NCI-H524 treated with DMSO at 0.1 percent for 48 hours (cell line): ENCODE data around the gene VAC14.
"Not testable (repeated sequence)": the region's sequence is repeated elsewhere in the genome, so short reads cannot be mapped to it uniquely, and the experiment has no call there.

Experiments
- DNase-seq: peaks from one replicate; lab custom pipeline; 2025; lab: John Stamatoyannopoulos, UW

Gene VAC14

GRCh38 chr16:70679671-70680494, 121.1 kb downstream of the VAC14 start:
- DNase-seq = no peak

- DNase-seq = no peak
Measured at GRCh38 chr16:70678898-70679670, 121.9 kb downstream of the VAC14 start.

- DNase-seq = no peak
Measured at GRCh38 chr16:70678121-70678897, 122.6 kb downstream of the VAC14 start.

GRCh38 chr16:70677499-70678120, 123.3 kb downstream of the VAC14 start:
- no peak for DNase-seq

GRCh38 chr16:70676675-70677498, 124.1 kb downstream of the VAC14 start:
- no peak for DNase-seq

GRCh38 chr16:70675851-70676513, 125.0 kb downstream of the VAC14 start:
- no peak for DNase-seq

- no peak for DNase-seq
Measured at GRCh38 chr16:70674221-70675014, 126.5 kb downstream of the VAC14 start.

GRCh38 chr16:70670938-70671337, 130.0 kb downstream of the VAC14 start:
- not testable (repeated sequence) for DNase-seq

GRCh38 chr16:70670175-70670574, 130.8 kb downstream of the VAC14 start:
- DNase-seq = no peak

GRCh38 chr16:70665806-70666735, 134.9 kb downstream of the VAC14 start:
- DNase-seq = no peak

GRCh38 chr16:70665113-70665694, 135.8 kb downstream of the VAC14 start:
- DNase-seq = no peak

- no peak for DNase-seq
Measured at GRCh38 chr16:70664325-70665112, 136.4 kb downstream of the VAC14 start.

- DNase-seq = no peak
Measured at GRCh38 chr16:70663524-70664324, 137.2 kb downstream of the VAC14 start.

- DNase-seq = no peak
Measured at GRCh38 chr16:70662991-70663523, 137.9 kb downstream of the VAC14 start.

GRCh38 chr16:70661918-70662641, 138.9 kb downstream of the VAC14 start:
- no peak for DNase-seq

- no peak for DNase-seq
Measured at GRCh38 chr16:70661534-70661917, 139.4 kb downstream of the VAC14 start.
